ENCODE measurements around the gene LRGUK. TPM values are rescaled to one million over a fixed set of nuclear protein-coding genes. Genes with fewer than 3 reads are reported as not detected.

Gene LRGUK
- total and polyA plus RNA-seq, 2 of the 8 experiments (the other 6 are each of a cell fraction or from before 2014, with no cell fraction given) = 1.5 to 3.6 TPM

DNA sequence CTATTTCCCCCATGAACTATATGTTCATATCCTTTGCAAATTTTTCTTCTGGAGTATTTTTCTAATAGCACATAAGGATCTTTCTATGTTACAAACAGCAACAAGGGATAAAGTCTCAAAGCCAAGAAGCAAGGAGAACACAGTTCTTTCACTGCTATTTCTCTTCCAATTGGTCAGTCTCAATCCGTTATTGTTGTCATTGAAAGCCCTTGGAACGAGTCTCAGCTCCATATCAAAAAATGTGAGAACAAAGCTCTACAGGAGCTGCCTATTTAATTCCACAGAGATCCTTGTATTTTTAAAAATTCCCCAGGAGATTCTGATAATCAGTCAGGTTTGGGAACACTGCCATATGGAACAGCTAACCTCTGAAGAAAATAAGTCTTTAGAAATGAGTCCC lies 173.8 kb downstream of the LRGUK start:
- Histone ChIP-seq H3K36me3 (ENCODE audit: control insufficient read depth in 2 of 4, insufficient read depth in 4 of 4, low read length in 3 of 4) (peaks cover 3 to 43% (median 20%) of the 10 kb centered on the region in 4 experiments; a peak in 7 of 8 replicates), H3K14ac (ENCODE audit: insufficient read length) (no peak overlapping the region), H2BK5ac (ENCODE audit: low read depth, low read length) (no peak overlapping the region), H3K9me3 (ENCODE audit: insufficient read depth in 2 of 2, low read depth in 1 of 2, low read length in 1 of 2) (no peaks in the 10 kb centered on the region), H3K4me3 (ENCODE audit: extremely low read depth in 1 of 4, insufficient read depth in 2 of 4, low read depth in 3 of 4, low read length in 4 of 4) (no peak overlapping the region), H4K91ac (replicated peaks; ENCODE audit: insufficient read length, low read length) (no peak overlapping the region), H3K4me2 (ENCODE audit: insufficient read depth in 1 of 2, low read depth in 2 of 2, low read length in 2 of 2) (no peak overlapping the region), H3K9ac (replicated peaks in 1 of 4; ENCODE audit: extremely low read depth in 1 of 4, low read depth in 3 of 4, low read length in 3 of 4) (no peak overlapping the region), H3K4ac (replicated peaks; ENCODE audit: insufficient read length, low read depth, low read length) (no peak overlapping the region), H3K4me1 (replicated peaks in 1 of 4; ENCODE audit: control insufficient read depth in 3 of 4, insufficient read depth in 4 of 4, low read length in 3 of 4) (no peaks in the 10 kb centered on the region), H4K8ac (ENCODE audit: extremely low read depth, insufficient read depth, low read length) (no peak overlapping the region), H2AFZ (ENCODE audit: low read length) (no peak overlapping the region), H3K79me2 (ENCODE audit: control insufficient read depth in 1 of 2, insufficient read depth in 2 of 2, low read length in 2 of 2) (no peaks in the 10 kb centered on the region), H2BK120ac (replicated peaks; ENCODE audit: low read depth, low read length) (no peak overlapping the region), H4K5ac (ENCODE audit: insufficient read length, low read depth, low read length) (no peak overlapping the region), H2AK5ac (ENCODE audit: low read depth, low read length) (no peak overlapping the region), H3K18ac (ENCODE audit: extremely low read depth, low read length) (no peak overlapping the region), H2BK20ac (ENCODE audit: low read length) (no peak overlapping the region), H3K27ac (ENCODE audit: low read depth, low read length) (no peak overlapping the region), H3K56ac (replicated peaks; ENCODE audit: insufficient read length, low read depth, low read length) (no peak overlapping the region), H2BK12ac (ENCODE audit: low read depth, low read length) (no peak overlapping the region), H2BK15ac (ENCODE audit: low read length) (no peak overlapping the region), H3K79me1 (ENCODE audit: low read depth, low read length) (no peaks in the 10 kb centered on the region), H3K23me2 (ENCODE audit: low read depth, low read length) (no peaks in the 10 kb centered on the region), H4K20me1 (replicated peaks in 1 of 2; ENCODE audit: control insufficient read depth in 1 of 2, insufficient read depth in 2 of 2, low read length in 2 of 2) (peaks cover 0 to 2% of the 10 kb centered on the region in 2 experiments), H3K23ac (ENCODE audit: insufficient read length) (no peak overlapping the region), H3K27me3 (replicated peaks in 1 of 4; ENCODE audit: control insufficient read depth in 3 of 4, extremely low read depth in 1 of 4, insufficient read depth in 3 of 4, low read length in 3 of 4) (peaks cover 0 to 1% (median 0%) of the 10 kb centered on the region in 4 experiments; a peak in 1 of 7 replicates)
- FAIRE-seq = no peak
- whole genome bisulfite sequencing, 2 experiments (ENCODE audit: extremely low coverage in 1 of 2, insufficient coverage in 1 of 2, insufficient read length in 1 of 2, insufficient replicate concordance in 2 of 2, low coverage in 1 of 2, low lambda C conversion rate in 2 of 2, missing lambda C conversion rate in 1 of 2) = 88% methylated on average over 2 of the region's 2 CpGs; no CpG with 5 or more reads in 1 of the 2 experiments
- ChIA-PET CTCF (ENCODE audit: partially characterized antibody) (interaction anchor here (1.0 to 1.1 kb wide), 2 partner anchors 18 to 21 kb away, joined by 3 read pairs; no protein-coding TSS in a partner anchor), POLR2A (ENCODE audit: partially characterized antibody) (interaction anchor here (1.1 to 1.5 kb wide), 2 partner anchors 10 to 16 kb away, joined by 3 to 5 read pairs; partner anchors contain the start of gene SLC35B4)
- DNase-seq (ENCODE audit: low read depth in 1 of 2, low spot score in 2 of 2) = no peak
- no peak for TF ChIP-seq POLR2A (IDR thresholded peaks at IDR 0.05; ENCODE audit: control extremely low read depth in 1 of 2, low read depth in 2 of 2, low read length in 2 of 2)
- no peak for TF ChIP-seq NANOG (IDR thresholded peaks at IDR 0.05; ENCODE audit: insufficient read depth, low read depth, low read length, poor library complexity, severe bottlenecking)
- TF ChIP-seq GTF2F1 (IDR thresholded peaks at IDR 0.05; ENCODE audit: borderline replicate concordance, low read depth, low read length) = no peak
- no peak for TF ChIP-seq CBX5 (IDR thresholded peaks at IDR 0.05; ENCODE audit: low read depth, low read length)
- no peak for TF ChIP-seq ASH2L (IDR thresholded peaks at IDR 0.05; ENCODE audit: low read length)
- TF ChIP-seq FOSL1 (IDR thresholded peaks at IDR 0.05; ENCODE audit: insufficient read depth, low read depth, low read length) = no peak
- TF ChIP-seq SIX5 (IDR thresholded peaks at IDR 0.05; ENCODE audit: low read depth, low read length) = no peak
- TF ChIP-seq SP1 (IDR thresholded peaks at IDR 0.05; ENCODE audit: low read depth, low read length) = no peak
- TF ChIP-seq, protein P1, sequence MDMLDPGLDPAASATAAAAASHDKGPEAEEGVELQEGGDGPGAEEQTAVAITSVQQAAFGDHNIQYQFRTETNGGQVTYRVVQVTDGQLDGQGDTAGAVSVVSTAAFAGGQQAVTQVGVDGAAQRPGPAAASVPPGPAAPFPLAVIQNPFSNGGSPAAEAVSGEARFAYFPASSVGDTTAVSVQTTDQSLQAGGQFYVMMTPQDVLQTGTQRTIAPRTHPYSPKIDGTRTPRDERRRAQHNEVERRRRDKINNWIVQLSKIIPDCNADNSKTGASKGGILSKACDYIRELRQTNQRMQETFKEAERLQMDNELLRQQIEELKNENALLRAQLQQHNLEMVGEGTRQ (IDR thresholded peaks at IDR 0.05; ENCODE audit: low read length) = no peak
- TF ChIP-seq GABPA (IDR thresholded peaks at IDR 0.05; ENCODE audit: borderline replicate concordance, insufficient read depth, low read length) = no peak
- no peak for TF ChIP-seq CBX8 (IDR thresholded peaks at IDR 0.05; ENCODE audit: borderline replicate concordance, low read depth, low read length)
- TF ChIP-seq KDM4A (IDR thresholded peaks at IDR 0.05; ENCODE audit: low read depth, low read length, severe bottlenecking) = no peak
- no peak for TF ChIP-seq HDAC2 (IDR thresholded peaks at IDR 0.05; ENCODE audit: borderline replicate concordance in 1 of 2, low read depth in 2 of 2, low read length in 2 of 2)
